Small intestine (tissue), 7 donors: Measurements from ENCODE around the gene ZFP90. TPM values are rescaled to one million over a fixed set of nuclear protein-coding genes. Genes with fewer than 3 reads are reported as not detected.
"Not testable (repeated sequence)": the region's sequence is repeated elsewhere in the genome, so short reads cannot be mapped to it uniquely, and the experiment has no call there.

Experiments
- DNase-seq, 2 donors: peaks; one replicate each; pipeline versions ENCODE4 v3.0.0 to v3.0.0-alpha.2; 2013
- FAIRE-seq: peaks from 2 replicates; lab custom pipeline; 2012; peaks lifted over from hg19 to GRCh38; lab: Jason Lieb, UNC
- H3K27ac ChIP-seq, 3 donors: one replicate each; pipeline ENCODE4 v1.5.1; 2013; ENCODE audit warnings: low read length in 2 of 3, mild to moderate bottlenecking in 2 of 3, control low read depth in 1 of 3, inconsistent platforms in 1 of 3, low read depth in 1 of 3, moderate library complexity in 1 of 3
- H3K27me3 ChIP-seq, 3 donors: one replicate each; pipeline ENCODE4 v1.6.1; 2013; ENCODE audit warnings: low read length in 3 of 3, inconsistent platforms in 1 of 3; ENCODE audit not compliant: control insufficient read depth in 3 of 3, insufficient read depth in 3 of 3
- H3K36me3 ChIP-seq, 3 donors: one replicate each; pipeline ENCODE4 v1.6.1; 2013; ENCODE audit warnings: low read length in 3 of 3, inconsistent platforms in 1 of 3, low read depth in 1 of 3, mild to moderate bottlenecking in 1 of 3, moderate library complexity in 1 of 3; ENCODE audit not compliant: control insufficient read depth in 3 of 3, insufficient read depth in 2 of 3
- H3K4me1 ChIP-seq, 3 donors: one replicate each; pipeline ENCODE4 v1.6.1; 2013; ENCODE audit warnings: low read length in 2 of 3, inconsistent platforms in 1 of 3, low read depth in 1 of 3, mild to moderate bottlenecking in 1 of 3, moderate library complexity in 1 of 3; ENCODE audit not compliant: control insufficient read depth in 3 of 3, insufficient read depth in 2 of 3
- H3K4me3 ChIP-seq, 3 donors: one replicate each; pipeline ENCODE4 v1.5.1; 2013; ENCODE audit warnings: low read length in 3 of 3, control low read depth in 1 of 3, inconsistent platforms in 1 of 3, low read depth in 1 of 3, mild to moderate bottlenecking in 1 of 3, moderate library complexity in 1 of 3
- H3K9me3 ChIP-seq, 2 donors: one replicate each; pipeline ENCODE4 v1.6.1; 2013; ENCODE audit warnings: low read depth in 1 of 2, low read length in 1 of 2; ENCODE audit not compliant: control insufficient read depth in 2 of 2, insufficient read depth in 1 of 2
- WGBS, 3 donors: extraction: QIAGEN DNeasy Blood & Tissue Kit; methylation state at CpG; one replicate each; pipeline ENCODE4 v1.1.7; 2013; 5-methylcytosine and 5-hydroxymethylcytosine counted together
- polyA plus RNA-seq, 4 donors: library from polyadenylated mRNA; stranded (reverse) in 3 of 4; unstranded in 1 of 4; fragments of 200-250 nt in 3 of 4; fragments of 120-200 nt in 1 of 4; gene quantifications; one replicate each; pipeline versions ENCODE4 v1.2.1 to v1.2.3, GENCODE V29; 2013
- donor health status: healthy with polysubstance abuse.
- donor health status: control.
- donor health status: control.
- donor health status: Bipolar disorder and iron deficiency.
- donor health status: healthy.

The ZFP90 gene
- polyA plus RNA-seq, 4 donors = 1.6 to 16.3 (median 3.8) TPM

DNA sequence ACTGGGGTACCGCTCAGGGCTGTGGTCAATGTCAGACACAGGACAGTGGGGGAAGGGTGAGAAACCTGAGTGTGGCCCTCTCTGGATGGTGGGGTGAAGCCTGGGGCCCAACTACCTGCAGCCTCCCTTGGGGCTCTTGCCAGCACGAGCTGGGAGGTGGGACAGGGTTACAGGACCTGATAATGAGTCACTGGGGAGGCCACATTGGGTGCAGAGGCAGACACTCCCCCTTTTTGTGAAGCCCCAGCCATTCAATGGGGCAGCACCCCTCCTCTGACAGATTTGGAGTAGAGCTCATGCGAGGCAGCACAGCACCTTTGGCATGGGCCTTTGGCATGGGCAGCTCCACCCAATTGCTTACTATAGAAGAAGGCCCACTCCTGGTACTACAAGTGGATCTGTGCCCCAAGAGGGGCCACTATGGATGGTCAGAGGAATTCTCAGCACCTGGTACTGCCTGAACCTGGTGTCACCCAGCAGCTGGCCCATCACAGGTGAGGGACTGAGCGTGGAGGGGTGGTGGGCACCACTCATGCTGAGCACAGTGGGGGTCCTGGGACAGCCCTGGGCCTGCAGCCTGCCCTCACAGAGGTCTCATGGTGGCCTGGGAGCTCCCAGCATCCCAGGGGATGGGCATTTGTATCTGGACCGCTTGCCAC lies 45.5 kb upstream of the ZFP90 start:
- H3K9me3 ChIP-seq = peaks cover 0 to 12% of the 10 kb centered on the region in 2 donors
- DNase-seq (no peak), FAIRE-seq (no peak)
- H3K27me3 ChIP-seq = no peaks in the 10 kb centered on the region
- peak overlapping the region; percentile 80 to 98 (median 95) for H3K27ac ChIP-seq
- no peak overlapping the region for H3K4me3 ChIP-seq
- no peaks in the 10 kb centered on the region for H3K36me3 ChIP-seq
- 69 to 82% (median 74%) methylated on average over 5 of the region's 5 CpGs for WGBS, 3 donors
- peaks cover 0 to 42% (median 10%) of the 10 kb centered on the region in 3 donors for H3K4me1 ChIP-seq

DNA sequence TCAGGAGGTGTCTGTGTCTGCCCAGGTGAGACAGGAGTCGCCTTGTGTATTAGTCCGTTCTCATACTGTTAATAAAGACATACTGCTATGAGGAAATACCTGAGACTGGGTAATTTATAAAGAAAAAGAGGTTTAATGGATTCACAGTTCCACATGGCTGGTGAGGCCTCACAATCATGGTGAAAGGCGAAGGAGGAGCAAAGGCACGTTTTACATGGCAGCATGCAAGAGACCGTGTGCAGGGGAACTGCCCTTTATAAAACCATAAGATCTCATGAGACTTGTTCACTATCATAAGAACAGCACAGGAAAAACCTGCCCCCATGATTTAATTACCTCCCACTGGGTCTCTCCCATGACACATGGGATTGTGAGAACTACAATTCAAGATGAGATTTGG lies 44.8 kb upstream of the ZFP90 start:
- FAIRE-seq, H3K36me3 ChIP-seq, H3K4me3 ChIP-seq, DNase-seq, H3K27me3 ChIP-seq: not testable (repeated sequence)
- H3K9me3 ChIP-seq = peaks cover 0 to 12% of the 10 kb centered on the region in 2 donors
- 93 to 96% (median 95%) methylated on average over 5 of the region's 5 CpGs for WGBS, 3 donors
- H3K4me1 ChIP-seq = peaks cover 0 to 42% (median 10%) of the 10 kb centered on the region in 3 donors
- H3K27ac ChIP-seq = peak overlapping the region in 1 of 3 donors; percentile 98

DNA sequence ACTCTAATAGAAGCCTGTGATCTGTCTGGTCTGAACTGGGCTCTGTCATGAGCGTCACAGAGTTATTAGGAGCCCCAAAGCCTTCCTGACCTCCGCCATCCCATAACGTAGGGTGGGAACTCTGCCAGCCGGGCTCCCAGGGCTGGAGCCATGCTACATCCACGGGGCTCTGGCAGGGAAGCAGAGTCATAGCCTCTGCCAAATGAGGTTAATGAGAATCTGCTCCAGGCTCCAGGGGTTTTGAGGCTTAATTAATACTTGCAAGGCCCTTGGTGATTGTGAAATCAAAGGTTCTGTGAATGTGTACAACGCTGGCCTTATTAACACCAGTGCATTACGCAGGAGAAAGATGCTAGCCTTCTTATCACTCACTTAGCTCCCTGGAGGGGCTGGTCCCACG lies 42.4 kb upstream of the ZFP90 start:
- FAIRE-seq = no peak
- Histone ChIP-seq H3K27ac (peak overlapping the region in 1 of 3 donors; percentile 43), H3K27me3 (no peaks in the 10 kb centered on the region), H3K4me1 (peaks cover 0 to 21% (median 3%) of the 10 kb centered on the region in 3 donors), H3K4me3 (no peak overlapping the region), H3K36me3 (no peaks in the 10 kb centered on the region), H3K9me3 (peaks cover 0 to 12% of the 10 kb centered on the region in 2 donors)
- no peak for DNase-seq
- WGBS, 3 donors = 67 to 75% (median 67%) methylated on average over 8 of the region's 8 CpGs

DNA sequence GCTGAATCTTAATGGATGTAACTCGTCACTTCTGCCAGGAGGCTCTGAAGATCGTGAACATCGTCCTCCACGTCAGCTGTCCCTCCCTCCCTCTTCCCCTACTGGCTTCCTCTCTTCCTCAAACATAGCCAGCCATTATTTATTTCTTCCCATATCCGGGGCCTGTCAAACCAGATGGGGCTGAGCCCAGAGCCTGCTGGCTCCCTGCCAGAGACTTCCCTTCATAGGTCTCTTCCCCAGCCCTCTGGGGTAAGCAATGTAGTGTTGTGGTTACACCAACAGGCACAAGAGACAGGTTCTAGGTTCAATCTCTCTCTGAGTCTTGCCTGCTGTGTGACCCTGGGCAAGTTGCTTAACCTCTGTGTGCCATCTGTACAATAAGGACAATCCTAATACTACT lies 40.1 kb upstream of the ZFP90 start:
- DNase-seq (no peak), FAIRE-seq (no peak)
- Histone ChIP-seq H3K4me1 (peaks cover 0 to under 1% (median 0%) of the 10 kb centered on the region in 3 donors), H3K4me3 (no peak overlapping the region), H3K27me3 (no peaks in the 10 kb centered on the region), H3K27ac (no peak overlapping the region), H3K36me3 (no peaks in the 10 kb centered on the region), H3K9me3 (peaks cover 0 to 5% of the 10 kb centered on the region in 2 donors)
- WGBS, 3 donors = 32 to 53% (median 52%) methylated on average over 5 of the region's 5 CpGs

DNA sequence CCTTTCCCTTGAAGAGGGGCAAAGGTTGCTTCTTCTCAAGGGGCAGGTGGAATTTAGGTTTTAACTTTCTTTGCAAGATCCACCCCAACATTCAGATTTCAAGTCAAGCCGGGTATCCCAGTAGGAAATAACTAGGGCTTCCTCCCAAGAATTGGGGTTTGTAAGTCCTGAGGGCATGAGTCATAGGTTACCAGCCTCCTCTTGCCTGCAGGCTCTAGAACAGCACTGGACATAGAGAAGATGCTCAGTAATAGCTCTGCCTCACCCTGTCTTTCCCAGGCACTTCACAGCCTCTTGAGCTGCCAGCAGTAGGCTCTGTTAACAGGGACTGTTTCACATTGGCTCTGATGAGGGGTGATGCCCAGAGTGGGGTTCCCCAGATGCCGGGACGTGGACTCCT lies 35.8 kb upstream of the ZFP90 start:
- DNase-seq = no peak
- H3K27ac ChIP-seq = no peak overlapping the region
- 74 to 87% (median 82%) methylated on average over 3 of the region's 3 CpGs for WGBS, 3 donors
- no peaks in the 10 kb centered on the region for H3K9me3 ChIP-seq
- H3K4me1 ChIP-seq = no peaks in the 10 kb centered on the region
- H3K36me3 ChIP-seq = no peaks in the 10 kb centered on the region
- no peak overlapping the region for H3K4me3 ChIP-seq
- no peak for FAIRE-seq
- peaks cover 0 to 12% (median 0%) of the 10 kb centered on the region in 3 donors for H3K27me3 ChIP-seq

DNA sequence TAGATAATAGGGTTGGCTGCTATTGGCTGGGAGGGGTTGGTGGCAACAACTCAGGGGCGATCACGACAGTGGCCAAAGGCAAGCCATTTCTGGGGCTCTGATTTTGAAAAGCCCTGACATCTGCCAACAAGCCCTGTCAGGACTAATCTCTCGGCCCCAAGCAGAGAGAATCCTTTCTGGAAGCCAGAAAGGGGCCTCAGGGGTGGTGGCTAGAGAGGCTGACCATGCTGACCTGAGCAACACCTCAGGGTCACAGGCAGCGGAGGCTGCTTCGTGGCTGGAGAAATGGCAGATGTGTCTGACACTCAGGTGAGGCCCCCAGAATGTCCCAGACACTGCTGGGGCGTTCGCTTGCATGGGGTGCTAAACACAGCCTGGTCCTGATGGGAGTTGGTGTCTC lies 35.0 kb upstream of the ZFP90 start:
- H3K27me3 ChIP-seq = peaks cover 0 to 13% (median 0%) of the 10 kb centered on the region in 3 donors
- FAIRE-seq (no peak), DNase-seq (no peak)
- 81 to 90% (median 90%) methylated on average over 7 of the region's 7 CpGs for WGBS, 3 donors
- no peaks in the 10 kb centered on the region for H3K36me3 ChIP-seq
- no peaks in the 10 kb centered on the region for H3K9me3 ChIP-seq
- no peak overlapping the region for H3K4me3 ChIP-seq
- no peak overlapping the region for H3K27ac ChIP-seq
- H3K4me1 ChIP-seq = peaks cover 0 to 2% (median 0%) of the 10 kb centered on the region in 3 donors

DNA sequence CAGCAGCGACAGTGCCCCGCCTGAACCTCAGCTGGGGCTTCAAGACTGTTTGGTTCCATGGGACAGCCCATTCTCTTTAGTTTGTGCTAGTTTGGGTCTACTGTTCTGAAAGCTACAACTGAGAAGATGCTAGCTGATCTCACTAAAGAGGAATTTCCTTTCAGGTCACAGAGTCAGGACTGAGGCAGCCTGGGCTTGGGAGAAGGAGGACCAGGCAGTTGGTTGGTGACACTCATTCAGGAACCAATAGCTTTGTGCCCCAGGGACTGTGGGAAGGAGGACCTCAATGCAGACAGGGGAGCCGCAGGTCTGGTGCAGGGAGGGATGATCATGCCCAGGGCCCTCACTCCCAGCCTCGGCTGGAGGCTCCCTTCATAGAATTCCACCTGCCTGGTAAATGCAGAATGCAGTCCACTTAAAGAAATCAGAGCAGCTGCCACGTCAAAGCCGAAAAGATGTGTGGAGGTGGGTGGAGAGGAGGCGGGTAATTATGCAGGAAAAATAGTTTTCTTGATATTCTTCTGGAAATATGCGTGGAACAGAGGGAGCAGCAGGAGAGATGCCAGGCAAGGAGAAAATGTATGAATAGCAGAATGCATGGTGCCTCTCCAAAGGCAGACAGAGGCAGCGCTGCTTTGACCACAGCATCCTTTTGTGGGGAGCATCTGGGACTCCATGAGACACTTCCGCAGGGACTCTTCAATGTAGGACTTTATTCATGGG lies 32.6 kb upstream of the ZFP90 start:
- DNase-seq = no peak
- FAIRE-seq = no peak
- Histone ChIP-seq H3K27ac (no peak overlapping the region), H3K4me3 (no peak overlapping the region), H3K27me3 (peaks cover 0 to 17% (median 0%) of the 10 kb centered on the region in 3 donors), H3K36me3 (no peaks in the 10 kb centered on the region), H3K4me1 (peaks cover 0 to 8% (median 2%) of the 10 kb centered on the region in 3 donors), H3K9me3 (no peaks in the 10 kb centered on the region)
- WGBS, 3 donors = 78 to 86% (median 84%) methylated on average over 10 of the region's 10 CpGs

DNA sequence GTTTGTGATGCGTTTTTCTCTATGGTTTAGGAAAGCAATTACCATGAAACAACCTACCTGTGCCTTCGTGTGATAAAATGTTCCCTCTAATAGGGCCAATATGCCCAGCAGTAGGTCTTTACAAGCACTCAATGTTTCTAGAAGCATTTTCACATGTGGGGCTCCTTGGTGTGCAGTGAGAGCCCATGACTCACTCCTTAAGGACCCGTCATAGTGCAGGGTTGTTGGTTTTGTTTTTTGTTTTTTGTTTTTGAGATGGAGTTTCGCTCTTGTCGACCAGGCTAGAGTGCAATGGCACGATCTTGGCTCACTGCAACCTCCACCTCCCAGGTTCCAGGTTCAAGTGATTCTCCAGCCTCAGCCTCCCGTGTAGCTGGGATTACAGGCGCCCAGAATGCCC lies 31.1 kb upstream of the ZFP90 start:
- no peak overlapping the region for H3K4me3 ChIP-seq
- no peak for FAIRE-seq
- peaks cover 0 to 8% (median 2%) of the 10 kb centered on the region in 3 donors for H3K4me1 ChIP-seq
- H3K9me3 ChIP-seq = no peaks in the 10 kb centered on the region
- no peaks in the 10 kb centered on the region for H3K36me3 ChIP-seq
- no peak for DNase-seq
- 75 to 82% (median 80%) methylated on average over 8 of the region's 8 CpGs for WGBS, 3 donors
- peaks cover 0 to 17% (median 0%) of the 10 kb centered on the region in 3 donors for H3K27me3 ChIP-seq
- H3K27ac ChIP-seq = no peak overlapping the region
